H1 (cell line): Measurements from ENCODE around the gene PTPN21. TPM values are rescaled to one million over a fixed set of nuclear protein-coding genes. Genes with fewer than 3 reads are reported as not detected.
A peak's percentile ranks its signal among the peaks of the same experiment; 100 is the strongest.

Experiments
- CTCF ChIA-PET: fragments of 300-600 bp; sonication (Branson Sonifier 250); formaldehyde crosslinking; loops from one replicate; lab custom pipeline; 2021; ENCODE audit not compliant: partially characterized antibody; lab: Charles Lee
- POLR2A ChIA-PET: fragments of 300-600 bp; sonication (Branson Sonifier 250); formaldehyde crosslinking; loops from one replicate; lab custom pipeline; 2021; ENCODE audit warnings: inconsistent platforms; ENCODE audit not compliant: partially characterized antibody; lab: Charles Lee
- DNase-seq, 2 experiments: peaks; one replicate each; pipeline versions ENCODE4 v3.0.0 to v3.0.0-alpha.2; 2010 to 2022; ENCODE audit warnings: low spot score in 2 of 2, low read depth in 1 of 2, mixed read lengths in 1 of 2
- FAIRE-seq: peaks from 2 replicates; lab custom pipeline; 2011; peaks lifted over from hg19 to GRCh38; lab: Jason Lieb, UNC
- H2AFZ ChIP-seq: 2 replicates; pipeline ENCODE4 v1.8.1; 2012; ENCODE audit warnings: low read length, inconsistent platforms
- H2AK5ac ChIP-seq: 2 replicates; pipeline ENCODE4 v1.6.1; 2013; ENCODE audit warnings: low read depth, low read length
- H2BK120ac ChIP-seq: replicated peaks from 2 replicates; pipeline ENCODE3; 2013; ENCODE audit warnings: low read depth, low read length, inconsistent platforms
- H2BK12ac ChIP-seq: 2 replicates; pipeline ENCODE4 v1.6.1; 2013; ENCODE audit warnings: low read depth, low read length
- H2BK15ac ChIP-seq: 2 replicates; pipeline ENCODE4 v1.6.1; 2013; ENCODE audit warnings: low read length
- H2BK20ac ChIP-seq: 2 replicates; pipeline ENCODE4 v1.6.1; 2013; ENCODE audit warnings: low read length
- H2BK5ac ChIP-seq: 2 replicates; pipeline ENCODE4 v1.6.1; 2013; ENCODE audit warnings: low read depth, low read length
- H3K14ac ChIP-seq: 2 replicates; pipeline ENCODE4 v1.6.1; 2013; ENCODE audit warnings: inconsistent platforms; ENCODE audit not compliant: insufficient read length
- H3K18ac ChIP-seq: 2 replicates; pipeline ENCODE4 v1.6.1; 2013; ENCODE audit warnings: low read length; ENCODE audit errors: extremely low read depth
- H3K23ac ChIP-seq: 2 replicates; pipeline ENCODE4 v1.6.1; 2013; ENCODE audit warnings: inconsistent platforms; ENCODE audit not compliant: insufficient read length
- H3K23me2 ChIP-seq: 2 replicates; pipeline ENCODE4 v1.6.1; 2013; ENCODE audit warnings: low read depth, low read length
- H3K27ac ChIP-seq: 2 replicates; pipeline ENCODE4 v1.6.1; 2011; ENCODE audit warnings: low read depth, low read length, inconsistent platforms
- H3K27me3 ChIP-seq, 4 experiments: replicated peaks in 1 of 4; 1 replicate in 1 of 4; 2 replicates in 3 of 4; pipeline versions ENCODE4 v1.6.1 to v1.8.1; 2011 to 2013; ENCODE audit warnings: low read length in 3 of 4, mild to moderate bottlenecking in 3 of 4, inconsistent platforms in 2 of 4, mixed read lengths in 2 of 4, moderate library complexity in 1 of 4; ENCODE audit not compliant: control insufficient read depth in 3 of 4, insufficient read depth in 3 of 4; ENCODE audit errors: extremely low read depth in 1 of 4
- H3K36me3 ChIP-seq, 4 experiments: 2 replicates each; pipeline versions ENCODE4 v1.6.1 to v1.8.1; 2011 to 2013; ENCODE audit warnings: mild to moderate bottlenecking in 4 of 4, low read length in 3 of 4, moderate library complexity in 2 of 4, control low read depth in 1 of 4, inconsistent platforms in 1 of 4; ENCODE audit not compliant: insufficient read depth in 4 of 4, control insufficient read depth in 2 of 4
- H3K4ac ChIP-seq: replicated peaks from 2 replicates; pipeline ENCODE3; 2013; ENCODE audit warnings: low read length, low read depth, mixed read lengths, inconsistent platforms; ENCODE audit not compliant: insufficient read length
- H3K4me1 ChIP-seq, 4 experiments: replicated peaks in 1 of 4; 1 replicate in 1 of 4; 2 replicates in 3 of 4; pipeline versions ENCODE4 v1.6.1 to v1.8.1; 2011 to 2013; ENCODE audit warnings: low read length in 3 of 4, inconsistent platforms in 2 of 4, mixed read lengths in 1 of 4; ENCODE audit not compliant: insufficient read depth in 4 of 4, control insufficient read depth in 3 of 4
- H3K4me2 ChIP-seq, 2 experiments: 2 replicates each; pipeline versions ENCODE4 v1.6.1 to v1.8.1; 2011 to 2013; ENCODE audit warnings: low read depth in 2 of 2, low read length in 2 of 2, control low read depth in 1 of 2, inconsistent platforms in 1 of 2, mild to moderate bottlenecking in 1 of 2; ENCODE audit not compliant: insufficient read depth in 1 of 2
- H3K4me3 ChIP-seq, 4 experiments: fragments of 200-600, 300-600 bp in 1 of 4; sonication (generic), shearing (Covaris generic), sonication (Bioruptor Twin) in 1 of 4; 2 replicates each; pipeline versions ENCODE4 v1.5.1 to v1.8.1; 2011 to 2016; ENCODE audit warnings: low read length in 4 of 4, low read depth in 3 of 4, control low read depth in 2 of 4, inconsistent platforms in 2 of 4, mild to moderate bottlenecking in 2 of 4, mixed read lengths in 1 of 4, moderate library complexity in 1 of 4; ENCODE audit not compliant: insufficient read depth in 2 of 4; ENCODE audit errors: extremely low read depth in 1 of 4
- H3K56ac ChIP-seq: replicated peaks from 2 replicates; pipeline ENCODE3; 2013; ENCODE audit warnings: low read depth, mild to moderate bottlenecking, mixed read lengths, low read length, inconsistent platforms; ENCODE audit not compliant: insufficient read length
- H3K79me1 ChIP-seq: 2 replicates; pipeline ENCODE4 v1.6.1; 2013; ENCODE audit warnings: low read depth, low read length, control low read depth
- H3K79me2 ChIP-seq, 2 experiments: 2 replicates each; pipeline versions ENCODE4 v1.6.1 to v1.8.1; 2012 to 2013; ENCODE audit warnings: low read length in 2 of 2, mild to moderate bottlenecking in 2 of 2, inconsistent platforms in 1 of 2; ENCODE audit not compliant: insufficient read depth in 2 of 2, control insufficient read depth in 1 of 2
- H3K9ac ChIP-seq, 4 experiments: replicated peaks in 1 of 4; 1 replicate in 1 of 4; 2 replicates in 3 of 4; pipeline versions ENCODE4 v1.6.1 to v1.8.1; 2011 to 2013; ENCODE audit warnings: low read depth in 3 of 4, low read length in 3 of 4, control low read depth in 2 of 4, mild to moderate bottlenecking in 2 of 4, moderate library complexity in 2 of 4, inconsistent platforms in 1 of 4; ENCODE audit errors: extremely low read depth in 1 of 4
- H3K9me3 ChIP-seq, 2 experiments: 2 replicates each; pipeline versions ENCODE4 v1.6.1 to v1.8.1; 2012 to 2013; ENCODE audit warnings: mild to moderate bottlenecking in 2 of 2, moderate library complexity in 2 of 2, control low read depth in 1 of 2, inconsistent platforms in 1 of 2, low read depth in 1 of 2, low read length in 1 of 2, mixed read lengths in 1 of 2; ENCODE audit not compliant: insufficient read depth in 2 of 2
- H4K20me1 ChIP-seq, 2 experiments: replicated peaks in 1 of 2; 2 replicates each; pipeline versions ENCODE3 to v1.8.1; 2011 to 2013; ENCODE audit warnings: inconsistent platforms in 2 of 2, low read length in 2 of 2, mild to moderate bottlenecking in 1 of 2; ENCODE audit not compliant: insufficient read depth in 2 of 2, control insufficient read depth in 1 of 2
- H4K5ac ChIP-seq: 2 replicates; pipeline ENCODE4 v1.6.1; 2013; ENCODE audit warnings: low read length, low read depth, mixed read lengths, inconsistent platforms; ENCODE audit not compliant: insufficient read length
- H4K8ac ChIP-seq: 2 replicates; pipeline ENCODE4 v1.8.0; 2013; ENCODE audit warnings: mild to moderate bottlenecking, moderate library complexity, low read length, inconsistent platforms; ENCODE audit not compliant: insufficient read depth; ENCODE audit errors: extremely low read depth
- H4K91ac ChIP-seq: replicated peaks from 2 replicates; pipeline ENCODE3; 2013; ENCODE audit warnings: low read length, mixed read lengths, inconsistent platforms; ENCODE audit not compliant: insufficient read length
- ASH2L ChIP-seq: fragments of 200-600, 300-600 bp; sonication (generic); IDR thresholded peaks from one replicate; pipeline ENCODE4 v1.7.1; 2017; ENCODE audit warnings: low read length
- CEBPB ChIP-seq: IDR thresholded peaks from 2 replicates; pipeline ENCODE4 v1.6.1; 2012; ENCODE audit warnings: low read depth, low read length
- CTCF ChIP-seq, 3 experiments: IDR thresholded peaks; 1 replicate in 2 of 3; 2 replicates in 1 of 3; pipeline versions ENCODE4 v1.5.1 to v1.6.1; 2011; ENCODE audit warnings: low read length in 3 of 3, mild to moderate bottlenecking in 3 of 3, inconsistent platforms in 2 of 3, low read depth in 1 of 3, moderate library complexity in 1 of 3; ENCODE audit not compliant: insufficient read depth in 1 of 3; ENCODE audit errors: control extremely low read depth in 1 of 3
- GTF2F1 ChIP-seq: IDR thresholded peaks from 2 replicates; pipeline ENCODE4 v1.6.1; 2012; ENCODE audit warnings: low read depth, low read length, improper control_type of control experiment, borderline replicate concordance
- KDM5A ChIP-seq: fragments of 200-600 bp; IDR thresholded peaks from 2 replicates; pipeline ENCODE4 v1.7.1; 2012; ENCODE audit warnings: mild to moderate bottlenecking, low read length, inconsistent platforms, mixed read lengths
- RAD21 ChIP-seq, 2 experiments: IDR thresholded peaks in 1 of 2; conservative IDR thresholded peaks in 1 of 2; 2 replicates each; pipeline ENCODE4 v1.6.1; 2011; ENCODE audit warnings: low read depth in 2 of 2, low read length in 2 of 2, improper control_type of control experiment in 1 of 2, inconsistent platforms in 1 of 2, mild to moderate bottlenecking in 1 of 2, moderate library complexity in 1 of 2
- RBBP5 ChIP-seq: IDR thresholded peaks from 2 replicates; pipeline ENCODE4 v1.7.1; 2012; ENCODE audit warnings: low read depth, mild to moderate bottlenecking, inconsistent platforms, low read length, moderate library complexity, borderline replicate concordance
- RNF2 ChIP-seq: fragments of 200-900, 300-1000 bp; sonication (generic); IDR thresholded peaks from 2 replicates; pipeline ENCODE4 v1.7.1; 2016; ENCODE audit warnings: borderline replicate concordance, low read depth, mild to moderate bottlenecking, antibody characterized with exemption, low read length; ENCODE audit not compliant: poor library complexity, severe bottlenecking; ENCODE audit errors: missing control alignments
- WGBS, 2 experiments: shearing (Covaris generic) in 1 of 2; methylation state at CpG; one replicate each; pipeline versions ENCODE4 v1.1.6 to v1.1.7; 2013 to 2015; ENCODE audit warnings: low lambda C conversion rate in 2 of 2, mixed read lengths in 2 of 2, inconsistent platforms in 1 of 2, low coverage in 1 of 2, missing lambda C conversion rate in 1 of 2; ENCODE audit not compliant: insufficient replicate concordance in 2 of 2, insufficient coverage in 1 of 2, insufficient read length in 1 of 2; ENCODE audit errors: extremely low coverage in 1 of 2, missing lambda C conversion rate in 1 of 2; 5-methylcytosine and 5-hydroxymethylcytosine counted together
- polyA plus RNA-seq, 7 experiments: library from polyadenylated mRNA; depleted of rRNA in 3 of 7; stranded (reverse) in 5 of 7; unstranded in 2 of 7; fragments of >200 nt in 5 of 7; fragments of 200-250 nt in 2 of 7; gene quantifications; 1 replicate in 5 of 7; 2 replicates in 1 of 7; 4 replicates in 1 of 7; pipeline versions ENCODE4 v1.2.1 to v1.2.3, GENCODE V29; 2011 to 2013; ENCODE audit warnings: missing spikeins in 2 of 7, mixed read lengths in 2 of 7
- total RNA-seq: library from RNA; stranded (reverse); fragmentation: NEBNext Ultra II Directional; extraction: Animal tissue kit (Norgen Biotek cat#: 25700); gene quantifications from 2 replicates; pipeline ENCODE4 v1.2.1, GENCODE V29; 2021

The PTPN21 gene
- total and polyA plus RNA-seq, 2 of the 8 experiments (the other 6 are each of a cell fraction or from before 2014, with no cell fraction given), result 6.5 to 16.1 TPM

- no peaks in the 10 kb centered on the region for H3K79me1 ChIP-seq
- H3K79me2 ChIP-seq, result no peaks in the 10 kb centered on the region
- H3K4me2 ChIP-seq, result no peak overlapping the region
- no peak overlapping the region for H3K23ac ChIP-seq
- no peak overlapping the region for H4K91ac ChIP-seq
- no peak overlapping the region for H2AFZ ChIP-seq
- no peak overlapping the region for H3K56ac ChIP-seq
- no peak overlapping the region for H4K8ac ChIP-seq
- peaks cover 0 to 5% (median 0%) of the 10 kb centered on the region in 4 experiments; a peak in 3 of 8 replicates for H3K36me3 ChIP-seq
- H4K5ac ChIP-seq, result no peak overlapping the region
- CTCF ChIA-PET, result interaction anchor here (1.0 to 1.4 kb wide), 3 partner anchors 52 to 492 kb away, joined by 3 to 5 read pairs (median 4); no protein-coding TSS in a partner anchor
- no peak overlapping the region for H3K18ac ChIP-seq
- H2BK20ac ChIP-seq, result no peak overlapping the region
- H4K20me1 ChIP-seq, result peaks cover 0 to 2% of the 10 kb centered on the region in 2 experiments
- H2BK5ac ChIP-seq, result no peak overlapping the region
- no peaks in the 10 kb centered on the region for H3K9me3 ChIP-seq
- no peaks in the 10 kb centered on the region; the same call in 1 of the 2 replicates for H3K23me2 ChIP-seq
- no peak overlapping the region for H2BK120ac ChIP-seq
- H3K27ac ChIP-seq, result no peak overlapping the region
- H2BK15ac ChIP-seq, result no peak overlapping the region
- no peaks in the 10 kb centered on the region for H3K4me1 ChIP-seq
- no peak overlapping the region for H2AK5ac ChIP-seq
- FAIRE-seq, result no peak
- no peak overlapping the region for H3K14ac ChIP-seq
- TF ChIP-seq RAD21 (IDR thresholded peaks at IDR 0.05 in 1 of 2, conservative IDR thresholded peaks at IDR 0.05 in 1 of 2; ENCODE audit: low read depth in 2 of 2, low read length in 2 of 2), result 0 out of 4 replicates have a peak, but pooled peaks of 1 of the 2 experiments have one; percentile 3
- no peak for TF ChIP-seq RNF2
- no peak for TF ChIP-seq CEBPB
- TF ChIP-seq GTF2F1, result no peak
- peak in 1 of 3 experiments; percentile 5; a peak in 2 of 4 replicates for TF ChIP-seq CTCF (IDR thresholded peaks at IDR 0.05; ENCODE audit: control extremely low read depth in 1 of 3, insufficient read depth in 1 of 3, low read depth in 1 of 3, low read length in 3 of 3)
- no peak for TF ChIP-seq KDM5A
- no peak for TF ChIP-seq RBBP5
- TF ChIP-seq ASH2L, result no peak
- no peak overlapping the region for H2BK12ac ChIP-seq
- POLR2A ChIA-PET, result no interaction called here
- H3K27me3 ChIP-seq, result no peaks in the 10 kb centered on the region
- no peak overlapping the region for H3K4me3 ChIP-seq
- no peak overlapping the region for H3K4ac ChIP-seq
- no peak overlapping the region for H3K9ac ChIP-seq
- DNase-seq, result no peak
- WGBS, 2 experiments, result 85% methylated on average over 5 of the region's 5 CpGs; no CpG with 5 or more reads in 1 of the 2 experiments
Measured at GRCh38 chr14:88437658-88438057, 117.1 kb downstream of the PTPN21 start.
